SU-DHL-6 (cell line): ENCODE data around the gene HEY2.
"Not testable (repeated sequence)": the region's sequence is repeated elsewhere in the genome, so short reads cannot be mapped to it uniquely, and the experiment has no call there.

Experiments
- H2AFZ ChIP-seq: fragments of 200-600 bp; sonication (generic); 2 replicates; pipeline ENCODE4 v1.6.1; 2014; ENCODE audit warnings: low read depth, mild to moderate bottlenecking, moderate library complexity, mixed read lengths, antibody characterized with exemption, low read length; ENCODE audit not compliant: severe bottlenecking
- H3F3A ChIP-seq: fragments of 200-600 bp; shearing (Covaris generic); 2 replicates; pipeline ENCODE4 v1.6.0; 2016; ENCODE audit warnings: antibody characterized with exemption, mild to moderate bottlenecking; ENCODE audit not compliant: insufficient read depth
- H3K27ac ChIP-seq: fragments of 200-600 bp; sonication (generic); 2 replicates; pipeline ENCODE4 v1.5.1; 2016; ENCODE audit warnings: low read depth, mild to moderate bottlenecking, low read length, moderate library complexity, mixed read lengths
- H3K27me3 ChIP-seq: fragments of 200-600 bp; sonication (generic), shearing (Covaris generic); 2 replicates; pipeline ENCODE4 v1.6.0; 2014; ENCODE audit warnings: mild to moderate bottlenecking, low read length
- H3K36me3 ChIP-seq: fragments of 200-600 bp; sonication (generic); 2 replicates; pipeline ENCODE4 v1.6.1; 2014; ENCODE audit warnings: mild to moderate bottlenecking, low read length, mixed read lengths
- H3K4me2 ChIP-seq: fragments of 300-600, 200-600 bp; shearing (Covaris generic), sonication (generic); 2 replicates; pipeline ENCODE4 v1.6.0; 2014; ENCODE audit warnings: low read length, low read depth, mild to moderate bottlenecking; ENCODE audit not compliant: poor library complexity, severe bottlenecking
- H3K4me3 ChIP-seq: fragments of 200-600 bp; sonication (generic); 2 replicates; pipeline ENCODE4 v1.5.1; 2014; ENCODE audit warnings: antibody characterized with exemption, low read length, mild to moderate bottlenecking, mixed read lengths; ENCODE audit not compliant: insufficient read depth, poor library complexity, severe bottlenecking
- H3K79me2 ChIP-seq: fragments of 200-600 bp; sonication (generic); 2 replicates; pipeline ENCODE4 v1.6.1; 2014; ENCODE audit warnings: mild to moderate bottlenecking, low read length, moderate library complexity; ENCODE audit not compliant: insufficient read depth
- H3K9ac ChIP-seq: fragments of 200-600 bp; sonication (generic); 2 replicates; pipeline ENCODE4 v1.7.0; 2014; ENCODE audit warnings: mild to moderate bottlenecking, low read length
- H3K9me2 ChIP-seq: fragments of 200-600 bp; sonication (generic); replicated peaks from 2 replicates; pipeline ENCODE4 v1.6.1; 2014; ENCODE audit warnings: low read length; ENCODE audit not compliant: insufficient read depth
- H3K9me3 ChIP-seq: fragments of 200-600 bp; sonication (generic); 2 replicates; pipeline ENCODE4 v1.6.1; 2014; ENCODE audit warnings: low read length, mixed read lengths; ENCODE audit not compliant: insufficient read depth
- H4K20me1 ChIP-seq: fragments of 200-600 bp; sonication (generic); 2 replicates; pipeline ENCODE4 v1.6.1; 2014; ENCODE audit warnings: low read depth, mild to moderate bottlenecking, antibody characterized with exemption, low read length, moderate library complexity, mixed read lengths
- CTCF ChIP-seq: fragments of 200-600 bp; sonication (generic); IDR thresholded peaks from one replicate; pipeline ENCODE4 v1.5.1; 2017; ENCODE audit warnings: antibody characterized with exemption, mild to moderate bottlenecking, low read length, moderate library complexity; ENCODE audit not compliant: insufficient read depth, poor library complexity, severe bottlenecking
- EZH2phosphoT487 ChIP-seq: fragments of 200-600 bp; sonication (generic), shearing (Covaris generic); conservative IDR thresholded peaks from 2 replicates; pipeline ENCODE4 v1.6.1; 2018; ENCODE audit warnings: mild to moderate bottlenecking, antibody characterized with exemption, low read length, moderate library complexity, mixed read lengths

HEY2 gene

DNA sequence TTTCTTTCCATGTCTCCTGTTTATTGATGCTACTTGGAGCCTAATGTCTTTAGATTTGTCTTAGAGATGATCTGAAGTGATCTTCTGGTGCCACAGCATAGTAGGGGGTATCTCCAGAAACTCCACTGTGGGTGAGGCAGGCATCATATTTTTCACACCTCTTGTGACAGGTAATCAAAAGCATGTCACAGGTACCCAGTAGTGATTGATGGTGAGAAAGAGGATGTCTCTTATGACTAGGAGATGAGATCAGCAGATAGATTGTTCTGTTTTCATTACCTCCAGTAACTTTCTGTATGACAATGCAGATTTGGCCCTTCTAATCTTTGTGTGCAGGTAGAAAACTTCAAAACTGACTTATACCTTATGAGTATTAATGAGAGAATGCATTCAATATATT, 54.8 kb downstream of the HEY2 start:
- Histone ChIP-seq H3F3A (peaks cover 16% of the 10 kb centered on the region; the same call in 1 of the 2 replicates), H3K9ac (no peak overlapping the region), H3K4me2 (no peak overlapping the region), H3K36me3 (peaks cover 10% of the 10 kb centered on the region), H3K9me3 (no peaks in the 10 kb centered on the region), H3K27me3 (no peaks in the 10 kb centered on the region), H3K27ac (no peak overlapping the region), H4K20me1 (no peaks in the 10 kb centered on the region; the same call in 1 of the 2 replicates), H3K4me3 (no peak overlapping the region), H3K79me2 (peaks cover 96% of the 10 kb centered on the region), H2AFZ (no peak overlapping the region), H3K9me2 (no peaks in the 10 kb centered on the region)
- no peak for TF ChIP-seq EZH2phosphoT487

DNA sequence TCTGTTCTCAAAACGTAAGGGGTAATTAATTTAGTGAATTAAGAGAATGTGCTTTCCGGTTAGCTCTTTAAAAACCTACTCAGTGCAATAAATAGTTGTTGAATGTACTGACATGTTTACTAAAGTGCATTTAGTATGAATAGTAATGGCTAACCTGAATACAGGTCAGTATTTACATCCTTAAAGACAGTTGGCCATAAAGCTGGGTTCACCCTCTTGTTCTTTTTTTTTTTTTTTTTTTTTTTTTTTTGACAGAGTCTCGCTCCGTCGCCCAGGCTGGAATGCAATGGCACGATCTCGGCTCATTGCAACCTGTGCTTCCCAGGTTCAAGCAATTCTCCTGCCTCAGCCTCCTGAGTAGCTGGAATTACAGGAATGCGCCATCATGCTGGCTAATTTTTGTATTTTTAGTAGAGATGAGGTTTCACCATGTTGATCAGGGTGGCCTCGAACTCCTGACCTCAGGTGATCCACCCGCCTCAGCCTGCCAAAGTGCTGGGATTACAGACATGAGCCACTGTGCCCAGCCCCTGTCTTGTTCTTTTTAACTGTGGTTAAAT, 55.5 kb downstream of the HEY2 start:
- not testable (repeated sequence) for H2AFZ ChIP-seq, H3K4me3 ChIP-seq, H3K27ac ChIP-seq, H3K9me2 ChIP-seq, H3K27me3 ChIP-seq, H3K4me2 ChIP-seq, H3K9ac ChIP-seq, H4K20me1 ChIP-seq, H3K9me3 ChIP-seq
- Histone ChIP-seq H3K36me3 (peaks cover 10% of the 10 kb centered on the region), H3F3A (peaks cover 16% of the 10 kb centered on the region; the same call in 1 of the 2 replicates), H3K79me2 (peaks cover 96% of the 10 kb centered on the region)

DNA sequence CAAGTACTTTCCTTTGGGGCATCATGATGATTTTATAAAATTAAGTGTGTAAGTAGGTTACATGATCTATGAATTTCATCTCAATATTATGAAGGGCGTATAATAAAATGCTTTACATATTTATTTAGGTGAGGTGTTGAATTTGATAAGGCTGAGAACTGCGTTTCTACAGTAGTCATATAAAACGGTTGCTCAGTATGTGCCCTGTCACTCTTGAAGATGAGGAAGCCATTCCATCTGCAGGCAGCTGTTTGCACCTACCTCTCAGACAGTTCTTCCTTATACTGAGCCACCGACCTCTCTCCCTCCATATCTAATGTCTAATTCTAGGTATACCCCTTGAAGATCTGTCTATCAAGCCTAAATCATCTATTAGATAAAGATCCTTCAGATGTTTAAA, 57.4 kb downstream of the HEY2 start:
- H3K79me2 ChIP-seq: peaks cover 96% of the 10 kb centered on the region
- H3K4me2 ChIP-seq: no peak overlapping the region
- no peak overlapping the region for H3K9ac ChIP-seq
- peak overlapping the region; percentile 14 for H3K27ac ChIP-seq
- no peaks in the 10 kb centered on the region for H3K9me2 ChIP-seq
- no peak overlapping the region for H2AFZ ChIP-seq
- H3K36me3 ChIP-seq: peaks cover 10% of the 10 kb centered on the region
- H3K27me3 ChIP-seq: no peaks in the 10 kb centered on the region
- no peak for TF ChIP-seq EZH2phosphoT487
- H3K9me3 ChIP-seq: no peaks in the 10 kb centered on the region
- H4K20me1 ChIP-seq: peaks cover 4% of the 10 kb centered on the region; the same call in 1 of the 2 replicates
- H3F3A ChIP-seq: peaks cover 22% of the 10 kb centered on the region; the same call in 1 of the 2 replicates
- no peak overlapping the region for H3K4me3 ChIP-seq

DNA sequence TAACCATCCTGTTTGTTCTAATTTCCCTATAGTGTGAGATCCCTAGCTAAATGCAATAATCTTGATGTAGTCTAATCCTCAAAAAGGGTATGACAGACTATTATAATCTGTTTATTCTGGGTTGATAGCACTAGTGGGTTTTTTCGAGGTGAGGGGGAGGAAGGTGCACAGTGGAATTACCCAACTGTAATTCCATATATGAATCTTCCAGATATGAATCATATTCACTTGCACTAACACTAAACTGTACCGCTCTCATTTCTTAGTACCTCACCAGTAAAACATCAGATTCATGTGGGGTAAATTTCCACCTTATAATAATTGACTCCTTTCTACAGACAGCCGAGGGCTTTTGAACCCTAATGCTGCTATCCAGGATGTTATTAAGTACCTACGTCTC, 57.9 kb downstream of the HEY2 start:
- no peak overlapping the region for H3K4me3 ChIP-seq
- H3K36me3 ChIP-seq: peaks cover 10% of the 10 kb centered on the region
- no peaks in the 10 kb centered on the region for H3K9me3 ChIP-seq
- peak overlapping the region; percentile 14 for H3K27ac ChIP-seq
- TF ChIP-seq CTCF (no peak), EZH2phosphoT487 (no peak)
- H3K79me2 ChIP-seq: peaks cover 96% of the 10 kb centered on the region
- H2AFZ ChIP-seq: no peak overlapping the region
- H3K9ac ChIP-seq: no peak overlapping the region
- H3F3A ChIP-seq: peaks cover 22% of the 10 kb centered on the region; the same call in 1 of the 2 replicates
- no peak overlapping the region for H3K4me2 ChIP-seq
- peaks cover 4% of the 10 kb centered on the region; the same call in 1 of the 2 replicates for H4K20me1 ChIP-seq
- H3K9me2 ChIP-seq: no peaks in the 10 kb centered on the region
- no peaks in the 10 kb centered on the region for H3K27me3 ChIP-seq

DNA sequence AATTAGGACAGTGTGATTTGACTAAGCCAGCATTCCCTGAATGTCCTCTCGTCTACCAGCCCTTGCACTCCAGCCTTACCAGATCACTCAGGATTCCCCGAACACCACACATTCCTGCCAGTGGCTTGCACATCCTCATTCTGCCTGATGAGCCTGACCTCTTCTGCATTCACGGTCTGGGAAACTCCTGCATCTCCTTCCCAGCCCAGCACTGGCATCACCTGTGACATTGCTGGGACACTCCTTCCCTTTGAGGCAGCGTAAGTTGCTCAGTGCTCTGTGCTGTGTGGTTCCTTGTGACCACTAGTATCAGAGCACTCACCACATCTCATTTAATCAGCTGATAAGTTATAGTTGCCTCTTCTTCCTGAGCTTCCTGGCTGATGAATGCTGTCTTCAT, 58.6 kb downstream of the HEY2 start:
- Histone ChIP-seq H3K9me3 (no peaks in the 10 kb centered on the region), H3K4me2 (peak overlapping the region; percentile 49), H3K4me3 (no peak overlapping the region), H3K9me2 (no peaks in the 10 kb centered on the region), H3K36me3 (peaks cover 10% of the 10 kb centered on the region), H2AFZ (no peak overlapping the region), H3K79me2 (peaks cover 96% of the 10 kb centered on the region), H3K27me3 (no peaks in the 10 kb centered on the region), H3K27ac (peak overlapping the region; percentile 50; the same call in 1 of the 2 replicates), H3K9ac (no peak overlapping the region), H4K20me1 (peaks cover 4% of the 10 kb centered on the region; the same call in 1 of the 2 replicates), H3F3A (peaks cover 28% of the 10 kb centered on the region; the same call in 1 of the 2 replicates)
- TF ChIP-seq EZH2phosphoT487 (no peak), CTCF (no peak)
